B cell (primary cell): ENCODE results near the gene RIPK3. TPM values are rescaled to one million over a fixed set of nuclear protein-coding genes. Genes with fewer than 3 reads are reported as not detected.
"Not testable (repeated sequence)": the region's sequence is repeated elsewhere in the genome, so short reads cannot be mapped to it uniquely, and the experiment has no call there.

Source experiments
- ATAC-seq: fragments of 200-7000 bp; cut with Tn5 transposase; one replicate; pipeline ENCODE4 v1.10.0; 2021; ENCODE audit warnings: low read depth, mild to moderate bottlenecking, moderate number of reproducible peaks, moderate library complexity
- CTCF ChIA-PET: fragments of 350-600 bp; sonication (Branson Sonifier 250); formaldehyde crosslinking; loops from one replicate; lab custom pipeline; 2021; ENCODE audit warnings: antibody characterized with exemption, inconsistent platforms; lab: Charles Lee
- POLR2A ChIA-PET: fragments of 350-600 bp; sonication (Branson Sonifier 250); formaldehyde crosslinking; loops from one replicate; lab custom pipeline; 2021; ENCODE audit warnings: antibody characterized with exemption; lab: Charles Lee
- DNase-seq: peaks from one replicate; pipeline ENCODE4 v3.0.0; 2013
- H2AFZ ChIP-seq: 2 replicates; pipeline ENCODE4 v1.6.1; 2012; ENCODE audit warnings: mild to moderate bottlenecking, low read depth, low read length; ENCODE audit not compliant: insufficient read depth, poor library complexity, severe bottlenecking
- H3K27ac ChIP-seq, 2 donors: 1 replicate in 1 of 2; 2 replicates in 1 of 2; pipeline ENCODE4 v1.5.1; 2012 to 2013; ENCODE audit warnings: low read length in 2 of 2, mild to moderate bottlenecking in 2 of 2, moderate library complexity in 1 of 2
- H3K27me3 ChIP-seq, 4 experiments: fragments of 200-600 bp in 1 of 4; sonication (generic) in 1 of 4; replicated peaks in 1 of 4; 1 replicate in 2 of 4; 2 replicates in 2 of 4; pipeline versions ENCODE4 v1.6.1 to v1.7.0; 2013 to 2016; ENCODE audit warnings: low read length in 3 of 4, mild to moderate bottlenecking in 2 of 4, mixed read lengths in 1 of 4, moderate library complexity in 1 of 4; ENCODE audit not compliant: insufficient read depth in 4 of 4, control insufficient read depth in 3 of 4; ENCODE audit errors: control extremely low read depth in 1 of 4
- H3K36me3 ChIP-seq, 2 experiments: replicated peaks in 1 of 2; 1 replicate in 1 of 2; 2 replicates in 1 of 2; pipeline versions ENCODE4 v1.6.1 to v1.7.1; 2013; ENCODE audit warnings: low read length in 1 of 2; ENCODE audit not compliant: insufficient read depth in 2 of 2, control insufficient read depth in 1 of 2; ENCODE audit errors: control extremely low read depth in 1 of 2, extremely low read depth in 1 of 2
- H3K4me1 ChIP-seq, 2 donors: fragments of 200-600 bp in 1 of 2; sonication (generic) in 1 of 2; 1 replicate in 1 of 2; 2 replicates in 1 of 2; pipeline versions ENCODE4 v1.5.1 to v1.6.1; 2013 to 2017; ENCODE audit warnings: low read length in 2 of 2; ENCODE audit not compliant: control insufficient read depth in 2 of 2, insufficient read depth in 2 of 2
- H3K4me2 ChIP-seq: replicated peaks from 2 replicates; pipeline ENCODE3; 2012; ENCODE audit warnings: mild to moderate bottlenecking, low read depth, low read length; ENCODE audit not compliant: poor library complexity, severe bottlenecking
- H3K4me3 ChIP-seq, 5 experiments: fragments of 200-600 bp in 1 of 5; sonication (generic) in 1 of 5; 1 replicate in 3 of 5; 2 replicates in 2 of 5; pipeline versions ENCODE4 v1.5.1 to v1.7.0; 2011 to 2016; ENCODE audit warnings: low read length in 4 of 5, mild to moderate bottlenecking in 4 of 5, low read depth in 2 of 5, control low read depth in 1 of 5, moderate library complexity in 1 of 5; ENCODE audit not compliant: insufficient read depth in 1 of 5; ENCODE audit errors: control extremely low read depth in 1 of 5, extremely low read depth in 1 of 5
- H3K79me2 ChIP-seq: fragments of 200-600 bp; sonication (generic); one replicate; pipeline ENCODE4 v1.6.0; 2016; ENCODE audit warnings: low read length; ENCODE audit not compliant: control insufficient read depth, insufficient read depth
- H3K9ac ChIP-seq: fragments of 200-600 bp; sonication (generic); 2 replicates; pipeline ENCODE4 v1.6.1; 2017; ENCODE audit warnings: mild to moderate bottlenecking, low read length, moderate library complexity
- H3K9me3 ChIP-seq, 3 donors: one replicate each; pipeline versions ENCODE4 v1.6.1 to v1.7.1; 2013; ENCODE audit warnings: low read length in 2 of 3; ENCODE audit not compliant: control insufficient read depth in 2 of 3, insufficient read depth in 1 of 3; ENCODE audit errors: control extremely low read depth in 1 of 3
- H4K20me1 ChIP-seq: 2 replicates; pipeline ENCODE4 v1.6.0; 2012; ENCODE audit warnings: mild to moderate bottlenecking, low read length; ENCODE audit not compliant: insufficient read depth, control insufficient read depth, poor library complexity, severe bottlenecking
- H3K27ac Mint-ChIP-seq: one replicate; pipeline ENCODE4 v1.8.0; 2021; ENCODE audit warnings: mixed read lengths
- H3K27me3 Mint-ChIP-seq: one replicate; pipeline ENCODE4 v1.8.0; 2021; ENCODE audit warnings: mixed read lengths
- H3K4me1 Mint-ChIP-seq: one replicate; pipeline ENCODE4 v1.8.0; 2021; ENCODE audit warnings: mixed read lengths
- H3K4me3 Mint-ChIP-seq: one replicate; pipeline ENCODE4 v1.8.0; 2021; ENCODE audit warnings: mixed read lengths
- H3K9me3 Mint-ChIP-seq: one replicate; pipeline ENCODE4 v1.8.0; 2022; ENCODE audit warnings: mixed read lengths; ENCODE audit not compliant: insufficient read depth
- CTCF ChIP-seq: fragments of 200-600 bp; IDR thresholded peaks from one replicate; pipeline ENCODE4 v1.8.0; 2022; ENCODE audit warnings: antibody characterized with exemption, mild to moderate bottlenecking
- EZH2 ChIP-seq: IDR thresholded peaks from 2 replicates; pipeline ENCODE4 v1.6.1; 2012; ENCODE audit warnings: borderline replicate concordance, low read depth, mild to moderate bottlenecking, moderate library complexity, low read length; ENCODE audit not compliant: insufficient read depth, poor library complexity, severe bottlenecking
- WGBS: methylation state at CpG from one replicate; pipeline ENCODE4 v1.1.5; 2013; ENCODE audit warnings: missing lambda C conversion rate; ENCODE audit not compliant: insufficient coverage; 5-methylcytosine and 5-hydroxymethylcytosine counted together
- intact Hi-C: fragments of 100-400 bp; cut with micrococcal nuclease; formaldehyde crosslinking; loops from one replicate; pipeline ENCODE4 v1.10.0; 2022
- polyA plus RNA-seq: library from polyadenylated mRNA; depleted of rRNA; stranded (reverse); fragments of >200 nt; gene quantifications from 2 replicates; pipeline ENCODE4 v1.2.3, GENCODE V29; 2012
- total RNA-seq, 2 donors: library from RNA; stranded (reverse); fragments of 120-200 nt in 1 of 2; gene quantifications; 1 replicate in 1 of 2; 2 replicates in 1 of 2; pipeline versions ENCODE4 v1.2.3 to v1.2.4, GENCODE V29; 2013 to 2022

Gene RIPK3
- total and polyA plus RNA-seq, 2 donors (not counting 1 experiment from before 2014, with no cell fraction given): 65.5 to 77.6 TPM

- H3K9me3 Mint-ChIP-seq, H3K4me2 ChIP-seq, intact Hi-C loops, H4K20me1 ChIP-seq, H3K27me3 ChIP-seq, H3K36me3 ChIP-seq, POLR2A ChIA-PET, H3K27ac ChIP-seq, H2AFZ ChIP-seq, H3K9ac ChIP-seq, H3K79me2 ChIP-seq, DNase-seq, H3K4me1 ChIP-seq, H3K9me3 ChIP-seq, ATAC-seq, H3K4me3 ChIP-seq, H3K4me1 Mint-ChIP-seq, H3K4me3 Mint-ChIP-seq, H3K27ac Mint-ChIP-seq: not testable (repeated sequence)
- CTCF ChIA-PET: interaction anchor here (1.2 kb wide), 1 partner anchor 22 kb away, joined by 3 read pairs; no protein-coding TSS in a partner anchor
- 80% methylated on average over 3 of the region's 5 CpGs for WGBS
- H3K27me3 Mint-ChIP-seq: peaks cover 49% of the 10 kb centered on the region
Observed at GRCh38 chr14:24387579-24387978, 47.8 kb upstream of the RIPK3 start.

DNA sequence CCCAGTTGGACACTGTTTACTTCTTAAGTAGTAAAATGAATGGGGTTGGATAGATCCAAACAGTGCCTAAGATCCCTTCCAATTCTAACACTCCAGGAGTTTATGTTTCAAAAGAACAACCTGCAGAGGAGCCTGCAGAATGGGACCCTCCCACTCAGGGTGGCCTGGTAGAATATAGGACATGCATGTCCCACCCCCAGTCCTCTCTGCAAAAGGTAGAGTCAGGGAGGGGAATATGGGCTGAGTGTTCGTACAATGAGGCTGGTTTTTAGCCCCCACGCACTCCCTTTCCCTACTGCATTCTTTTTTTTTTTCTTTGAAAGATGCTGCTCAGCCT lies 47.2 kb upstream of the RIPK3 start:
- intact Hi-C loops: no loop called here
- WGBS: no CpG with 5 or more reads among the region's 2 CpGs
- ChIA-PET CTCF (interaction anchor here (1.2 kb wide), 1 partner anchor 22 kb away, joined by 3 read pairs; no protein-coding TSS in a partner anchor), POLR2A (no interaction called here)
- Histone ChIP-seq H3K27me3 (peaks cover 0 to 5% (median 3%) of the 10 kb centered on the region in 4 experiments), H4K20me1 (no peaks in the 10 kb centered on the region), H2AFZ (no peak overlapping the region), H3K4me2 (no peak overlapping the region), H3K79me2 (no peaks in the 10 kb centered on the region), H3K4me1 (no peaks in the 10 kb centered on the region), H3K27ac (no peak overlapping the region), H3K9ac (no peak overlapping the region), H3K4me3 (no peak overlapping the region), H3K9me3 (no peaks in the 10 kb centered on the region), H3K36me3 (no peaks in the 10 kb centered on the region)
- no peaks in the 10 kb centered on the region for H3K9me3 Mint-ChIP-seq
- TF ChIP-seq EZH2 (no peak), CTCF (no peak)
- peaks cover 43% of the 10 kb centered on the region for H3K27me3 Mint-ChIP-seq
- no peak overlapping the region for H3K4me3 Mint-ChIP-seq
- ATAC-seq (no peak), DNase-seq (no peak)
- no peak overlapping the region for H3K27ac Mint-ChIP-seq
- H3K4me1 Mint-ChIP-seq: no peaks in the 10 kb centered on the region
